GM12891 (cell line): ENCODE data around the gene SH2D7.

Experiments
- POLR2A ChIP-seq: IDR thresholded peaks from 2 replicates; pipeline ENCODE4 v1.6.1; 2011; ENCODE audit warnings: low read depth, low read length, control low read depth
- POLR2AphosphoS5 ChIP-seq: IDR thresholded peaks from 2 replicates; pipeline ENCODE4 v1.6.1; 2011; ENCODE audit warnings: low read depth, low read length, control low read depth
- POU2F2 ChIP-seq: IDR thresholded peaks from 2 replicates; pipeline ENCODE4 v1.6.1; 2011; ENCODE audit warnings: low read depth, mild to moderate bottlenecking, control low read depth, low read length, moderate library complexity
- SPI1 ChIP-seq: IDR thresholded peaks from 2 replicates; pipeline ENCODE4 v1.6.1; 2011; ENCODE audit warnings: low read depth, low read length, control low read depth
- TAF1 ChIP-seq: IDR thresholded peaks from 2 replicates; pipeline ENCODE4 v1.6.1; 2011; ENCODE audit warnings: low read depth, low read length, control low read depth

- TF ChIP-seq TAF1 (no peak), POLR2A (no peak), POLR2AphosphoS5 (no peak), POU2F2 (no peak), SPI1 (no peak)
Measured at GRCh38 chr15:78142332-78142731, 50.0 kb downstream of the SH2D7 start.
